ENCODE results near the gene CPNE5. TPM values are rescaled to one million over a fixed set of nuclear protein-coding genes. Genes with fewer than 3 reads are reported as not detected.

CPNE5 gene
- polyA plus RNA-seq, 3 donors, result 0.47 to 0.85 (median 0.82) TPM

DNA sequence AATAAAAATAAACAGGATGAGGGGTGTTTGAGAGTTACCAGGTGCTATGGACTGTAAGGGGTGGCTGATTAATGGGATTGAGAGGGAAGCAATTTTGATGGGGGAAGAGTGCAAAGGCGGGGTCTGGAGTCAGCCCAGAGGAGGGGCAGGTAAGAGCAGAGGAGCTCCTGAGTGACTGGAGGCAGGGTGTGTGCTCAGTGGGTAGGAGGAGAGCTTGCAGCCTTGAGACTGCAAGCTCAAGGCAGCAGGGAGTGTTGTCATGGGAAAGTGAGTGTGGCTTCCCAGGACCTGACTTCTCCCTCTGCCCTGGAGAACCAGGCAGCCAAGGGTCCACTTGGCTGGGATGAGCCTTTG lies 87.4 kb downstream of the CPNE5 start:
- peaks cover 18 to 24% of the 10 kb centered on the region in 2 donors for H3K9me3 ChIP-seq (replicated peaks in 1 of 2; ENCODE audit: control insufficient read depth in 1 of 2, insufficient read depth in 1 of 2, low read length in 2 of 2)
- H3K27me3 Mint-ChIP-seq (ENCODE audit: low read depth in 3 of 3), result peaks cover 0 to 4% (median 1%) of the 10 kb centered on the region in 3 donors
- peak overlapping the region in 1 of 2 donors; percentile 19 for H3K4me3 Mint-ChIP-seq
- H3K4me2 ChIP-seq (replicated peaks; ENCODE audit: extremely low read depth, low read length, poor library complexity, severe bottlenecking), result no peak overlapping the region
- TF ChIP-seq CTCF (IDR thresholded peaks at IDR 0.05), result no peak
- peak overlapping the region in 1 of 3 experiments; percentile 6 for H3K4me3 ChIP-seq (replicated peaks in 1 of 3; ENCODE audit: low read depth in 2 of 3, low read length in 3 of 3)
- peaks cover 13 to 27% (median 20%) of the 10 kb centered on the region in 7 donors for H3K9me3 Mint-ChIP-seq
- intact Hi-C loops (cut with micrococcal nuclease), result loop anchor here in 1 of 2 donors (2.0 kb wide), 1 partner anchor 25 kb away; no protein-coding TSS in a partner anchor
- H3K4me1 Mint-ChIP-seq, result peaks cover 58% of the 10 kb centered on the region
- WGBS (ENCODE audit: insufficient coverage), result 33% methylated on average over 1 of the region's 1 CpG
- no peaks in the 10 kb centered on the region for H4K20me1 ChIP-seq (ENCODE audit: insufficient read depth, low read length)
- no peak for DNase-seq
- H3K36me3 ChIP-seq (replicated peaks in 1 of 2; ENCODE audit: control insufficient read depth in 1 of 2, insufficient read depth in 2 of 2, low read length in 2 of 2), result no peaks in the 10 kb centered on the region
- H3K9ac ChIP-seq (ENCODE audit: insufficient read depth, low read length, poor library complexity, severe bottlenecking), result peak overlapping the region; percentile 72
- H3K27ac Mint-ChIP-seq, result peak overlapping the region; percentile 71 to 100 (median 98)
- no peaks in the 10 kb centered on the region for H3K79me2 ChIP-seq (ENCODE audit: insufficient read depth, low read length)
- H2AFZ ChIP-seq (ENCODE audit: insufficient read depth, low read depth, low read length, poor library complexity, severe bottlenecking), result no peak overlapping the region
- no peaks in the 10 kb centered on the region for H3K27me3 ChIP-seq (ENCODE audit: control insufficient read depth in 2 of 2, insufficient read depth in 2 of 2, low read length in 2 of 2)
- H3K4me1 ChIP-seq (ENCODE audit: control insufficient read depth in 1 of 2, insufficient read depth in 2 of 2, low read length in 2 of 2), result peaks cover 57 to 60% of the 10 kb centered on the region in 2 donors
- peaks cover 10 to 13% of the 10 kb centered on the region in 2 donors for H3K36me3 Mint-ChIP-seq
- peak overlapping the region; percentile 97 to 98 for H3K27ac ChIP-seq (ENCODE audit: low read depth in 1 of 2, low read length in 2 of 2)

GRCh38 chr6:36751091-36751490 lies 88.2 kb downstream of the CPNE5 start:
- Mint-ChIP-seq H3K36me3 (peaks cover 10 to 13% of the 10 kb centered on the region in 2 donors), H3K9me3 (peaks cover 13 to 27% (median 20%) of the 10 kb centered on the region in 7 donors), H3K4me3 (no peak overlapping the region), H3K27ac (peak overlapping the region in 6 of 7 donors; percentile 49 to 99 (median 65)), H3K4me1 (peaks cover 54% of the 10 kb centered on the region), H3K27me3 (ENCODE audit: low read depth in 3 of 3) (peaks cover 1 to 6% (median 3%) of the 10 kb centered on the region in 3 donors)
- Histone ChIP-seq H3K9me3 (replicated peaks in 1 of 2; ENCODE audit: control insufficient read depth in 1 of 2, insufficient read depth in 1 of 2, low read length in 2 of 2) (peaks cover 18 to 24% of the 10 kb centered on the region in 2 donors), H3K4me1 (ENCODE audit: control insufficient read depth in 1 of 2, insufficient read depth in 2 of 2, low read length in 2 of 2) (peaks cover 50 to 52% of the 10 kb centered on the region in 2 donors), H3K4me3 (replicated peaks in 1 of 3; ENCODE audit: low read depth in 2 of 3, low read length in 3 of 3) (no peak overlapping the region), H3K27ac (ENCODE audit: low read depth in 1 of 2, low read length in 2 of 2) (peak overlapping the region in 1 of 2 donors; percentile 1), H3K79me2 (ENCODE audit: insufficient read depth, low read length) (no peaks in the 10 kb centered on the region), H3K36me3 (replicated peaks in 1 of 2; ENCODE audit: control insufficient read depth in 1 of 2, insufficient read depth in 2 of 2, low read length in 2 of 2) (no peaks in the 10 kb centered on the region), H4K20me1 (ENCODE audit: insufficient read depth, low read length) (no peaks in the 10 kb centered on the region), H3K4me2 (replicated peaks; ENCODE audit: extremely low read depth, low read length, poor library complexity, severe bottlenecking) (no peak overlapping the region), H2AFZ (ENCODE audit: insufficient read depth, low read depth, low read length, poor library complexity, severe bottlenecking) (no peak overlapping the region), H3K27me3 (ENCODE audit: control insufficient read depth in 2 of 2, insufficient read depth in 2 of 2, low read length in 2 of 2) (no peaks in the 10 kb centered on the region), H3K9ac (ENCODE audit: insufficient read depth, low read length, poor library complexity, severe bottlenecking) (no peak overlapping the region)
- no peak for TF ChIP-seq CTCF (IDR thresholded peaks at IDR 0.05)
- WGBS (ENCODE audit: insufficient coverage), result 85% methylated on average over 2 of the region's 3 CpGs
- DNase-seq, result no peak
- intact Hi-C loops (cut with micrococcal nuclease), result no loop called here

Measured in CD14-positive monocyte (primary cell).